Cardiac fibroblast (primary cell): Measurements from ENCODE around the gene JAK3.

Experiments
- DNase-seq, 2 donors: peaks; one replicate each; pipeline versions ENCODE4 v3.0.0 to v3.0.0-alpha.2; 2010; ENCODE audit warnings: low read depth in 2 of 2
- H3K4me3 ChIP-seq, 2 donors: replicated peaks in 1 of 2; 1 replicate in 1 of 2; 2 replicates in 1 of 2; pipeline ENCODE4 v1.5.1; 2011; ENCODE audit warnings: low read depth in 2 of 2, low read length in 2 of 2, mild to moderate bottlenecking in 2 of 2, moderate library complexity in 1 of 2
- CTCF ChIP-seq: IDR thresholded peaks from one replicate; pipeline ENCODE4 v1.5.1; 2011; ENCODE audit warnings: low read depth, mild to moderate bottlenecking, low read length, inconsistent platforms

JAK3 gene

GRCh38 chr19:17881701-17882100 is 33.9 kb upstream of the JAK3 start:
- no peak for TF ChIP-seq CTCF
- H3K4me3 ChIP-seq: no peak overlapping the region
- DNase-seq: no peak

GRCh38 chr19:17879466-17879865 is 31.7 kb upstream of the JAK3 start:
- no peak for TF ChIP-seq CTCF
- H3K4me3 ChIP-seq: no peak overlapping the region
- DNase-seq: no peak

GRCh38 chr19:17877696-17878095 is 29.9 kb upstream of the JAK3 start:
- no peak for DNase-seq
- TF ChIP-seq CTCF: no peak
- H3K4me3 ChIP-seq: no peak overlapping the region

GRCh38 chr19:17874758-17875135 is 27.0 kb upstream of the JAK3 start:
- no peak overlapping the region for H3K4me3 ChIP-seq
- TF ChIP-seq CTCF: no peak
- no peak for DNase-seq

GRCh38 chr19:17873786-17874757 is 26.3 kb upstream of the JAK3 start:
- peak overlapping the region in 1 of 2 donors; percentile 13 for H3K4me3 ChIP-seq
- peak in 1 of 2 donors; percentile 27 for DNase-seq
- no peak for TF ChIP-seq CTCF

- no peak overlapping the region for H3K4me3 ChIP-seq
- no peak for TF ChIP-seq CTCF
- no peak for DNase-seq
Measured at GRCh38 chr19:17872251-17873001, 24.6 kb upstream of the JAK3 start.
